Esophagus (tissue), 2 donors: ENCODE measurements around the gene ENDOV. TPM values are rescaled to one million over a fixed set of nuclear protein-coding genes. Genes with fewer than 3 reads are reported as not detected.

Source experiments
- H3K27ac ChIP-seq, 2 donors: one replicate each; pipeline ENCODE4 v1.5.1; 2013; ENCODE audit warnings: low read depth in 2 of 2, mild to moderate bottlenecking in 2 of 2, inconsistent platforms in 1 of 2, low read length in 1 of 2, moderate library complexity in 1 of 2
- H3K27me3 ChIP-seq, 2 donors: one replicate each; pipeline ENCODE4 v1.6.1; 2013; ENCODE audit warnings: low read length in 2 of 2, control low read depth in 1 of 2, mild to moderate bottlenecking in 1 of 2; ENCODE audit not compliant: insufficient read depth in 2 of 2, control insufficient read depth in 1 of 2
- H3K36me3 ChIP-seq, 2 donors: one replicate each; pipeline ENCODE4 v1.6.1; 2013; ENCODE audit warnings: low read length in 1 of 2; ENCODE audit not compliant: control insufficient read depth in 2 of 2, insufficient read depth in 2 of 2
- H3K4me1 ChIP-seq, 2 donors: one replicate each; pipeline ENCODE4 v1.6.1; 2013; ENCODE audit warnings: low read length in 1 of 2; ENCODE audit not compliant: control insufficient read depth in 2 of 2, insufficient read depth in 2 of 2
- H3K4me3 ChIP-seq, 2 donors: one replicate each; pipeline ENCODE4 v1.5.1; 2013; ENCODE audit warnings: low read length in 2 of 2, mild to moderate bottlenecking in 2 of 2, low read depth in 1 of 2, moderate library complexity in 1 of 2
- H3K9me3 ChIP-seq, 2 donors: one replicate each; pipeline ENCODE4 v1.6.1; 2013; ENCODE audit warnings: mild to moderate bottlenecking in 2 of 2, low read depth in 1 of 2, low read length in 1 of 2, moderate library complexity in 1 of 2; ENCODE audit not compliant: control insufficient read depth in 2 of 2, insufficient read depth in 1 of 2
- WGBS, 2 donors: extraction: QIAGEN DNeasy Blood & Tissue Kit; methylation state at CpG; one replicate each; pipeline ENCODE4 v1.1.7; 2013; 5-methylcytosine and 5-hydroxymethylcytosine counted together
- polyA plus RNA-seq, 2 donors: library from polyadenylated mRNA; stranded (reverse); fragments of 200-250 nt; gene quantifications; one replicate each; pipeline ENCODE4 v1.2.3, GENCODE V29; 2013
- donor health status: healthy with polysubstance abuse.
- donor health status: Bipolar disorder and iron deficiency.

The ENDOV gene
- polyA plus RNA-seq, 2 donors: 10.8 to 11.9 TPM

- WGBS, 2 donors: 63 to 70% methylated on average over 10 of the region's 10 CpGs
- no peak overlapping the region for H3K4me3 ChIP-seq
- H3K36me3 ChIP-seq: no peaks in the 10 kb centered on the region
- H3K27ac ChIP-seq: no peak overlapping the region
- H3K27me3 ChIP-seq: peaks cover 6 to 9% of the 10 kb centered on the region in 2 donors
- H3K4me1 ChIP-seq: peaks cover 0 to 3% of the 10 kb centered on the region in 2 donors
- H3K9me3 ChIP-seq: peaks cover 0 to 4% of the 10 kb centered on the region in 2 donors
Observed at GRCh38 chr17:80485846-80486245, 70.9 kb downstream of the ENDOV start.

GRCh38 chr17:80486692-80487091, 71.7 kb downstream of the ENDOV start:
- H3K27me3 ChIP-seq: peaks cover 5 to 6% of the 10 kb centered on the region in 2 donors
- H3K9me3 ChIP-seq: peaks cover 0 to 4% of the 10 kb centered on the region in 2 donors
- no peak overlapping the region for H3K27ac ChIP-seq
- no peak overlapping the region for H3K4me3 ChIP-seq
- H3K36me3 ChIP-seq: no peaks in the 10 kb centered on the region
- WGBS, 2 donors: 40 to 43% methylated on average over 17 of the region's 17 CpGs
- H3K4me1 ChIP-seq: peaks cover 0 to 3% of the 10 kb centered on the region in 2 donors

- H3K36me3 ChIP-seq: no peaks in the 10 kb centered on the region
- peaks cover 5 to 6% of the 10 kb centered on the region in 2 donors for H3K27me3 ChIP-seq
- no peaks in the 10 kb centered on the region for H3K4me1 ChIP-seq
- H3K4me3 ChIP-seq: no peak overlapping the region
- 37 to 39% methylated on average over 7 of the region's 7 CpGs for WGBS, 2 donors
- peaks cover 0 to 4% of the 10 kb centered on the region in 2 donors for H3K9me3 ChIP-seq
- no peak overlapping the region for H3K27ac ChIP-seq
Observed at GRCh38 chr17:80487511-80487910, 72.5 kb downstream of the ENDOV start.

Other genes with a start within 250 kb of the ENDOV start
- gene CARD14, start 245.1 kb upstream of the ENDOV start, polyA plus RNA-seq: 10 to 100 TPM; 25.7 to 28.0 TPM
- 10 to 100 TPM; 16.5 to 20.4 TPM for gene SGSH, start 194.8 kb upstream of the ENDOV start, polyA plus RNA-seq
- 1 to 10 TPM; 4.7 to 6.9 TPM for gene SLC26A11, start 194.7 kb upstream of the ENDOV start, polyA plus RNA-seq
- gene RNF213, start 154.3 kb upstream of the ENDOV start, polyA plus RNA-seq: 10 to 100 TPM; 17.9 to 54.7 TPM
- gene NPTX1, start 61.4 kb downstream of the ENDOV start, polyA plus RNA-seq: under 1 TPM; 0.02 to 0.11 TPM
- gene RPTOR, start 129.7 kb downstream of the ENDOV start, polyA plus RNA-seq: 10 to 100 TPM in 1 of 2 donors, 1 to 10 TPM in 1; 7.1 to 10.5 TPM